ENCODE measurements around the gene LDLRAP1.

DNA sequence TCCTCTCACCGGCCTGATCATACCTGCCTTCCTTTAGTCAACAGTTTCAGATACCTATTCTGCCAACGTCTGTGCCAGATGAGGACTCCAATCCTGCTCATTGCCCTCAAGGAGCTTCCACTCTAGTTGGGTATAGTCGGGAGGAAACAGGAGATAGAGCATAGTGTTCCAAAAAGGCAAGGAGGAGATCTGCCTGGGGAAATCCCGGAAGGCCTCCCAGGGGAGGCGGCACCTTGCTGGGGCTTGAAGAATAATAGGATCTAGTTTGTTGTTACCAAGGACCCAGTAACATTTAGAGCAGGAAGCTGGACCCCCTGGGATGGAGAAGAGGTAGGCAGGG is 12.3 kb downstream of the LDLRAP1 start:
- TF ChIP-seq, protein P1, sequence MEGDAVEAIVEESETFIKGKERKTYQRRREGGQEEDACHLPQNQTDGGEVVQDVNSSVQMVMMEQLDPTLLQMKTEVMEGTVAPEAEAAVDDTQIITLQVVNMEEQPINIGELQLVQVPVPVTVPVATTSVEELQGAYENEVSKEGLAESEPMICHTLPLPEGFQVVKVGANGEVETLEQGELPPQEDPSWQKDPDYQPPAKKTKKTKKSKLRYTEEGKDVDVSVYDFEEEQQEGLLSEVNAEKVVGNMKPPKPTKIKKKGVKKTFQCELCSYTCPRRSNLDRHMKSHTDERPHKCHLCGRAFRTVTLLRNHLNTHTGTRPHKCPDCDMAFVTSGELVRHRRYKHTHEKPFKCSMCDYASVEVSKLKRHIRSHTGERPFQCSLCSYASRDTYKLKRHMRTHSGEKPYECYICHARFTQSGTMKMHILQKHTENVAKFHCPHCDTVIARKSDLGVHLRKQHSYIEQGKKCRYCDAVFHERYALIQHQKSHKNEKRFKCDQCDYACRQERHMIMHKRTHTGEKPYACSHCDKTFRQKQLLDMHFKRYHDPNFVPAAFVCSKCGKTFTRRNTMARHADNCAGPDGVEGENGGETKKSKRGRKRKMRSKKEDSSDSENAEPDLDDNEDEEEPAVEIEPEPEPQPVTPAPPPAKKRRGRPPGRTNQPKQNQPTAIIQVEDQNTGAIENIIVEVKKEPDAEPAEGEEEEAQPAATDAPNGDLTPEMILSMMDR (IDR thresholded peaks at IDR 0.05), result no peak
- TF ChIP-seq POLR2AphosphoS5 (IDR thresholded peaks at IDR 0.05), result no peak

Data from prostate gland (tissue), 2 donors.